Measurements from ENCODE around the gene EHBP1L1. TPM values are rescaled to one million over a fixed set of nuclear protein-coding genes. Genes with fewer than 3 reads are reported as not detected.

Gene EHBP1L1
- total and polyA plus RNA-seq, 2 of the 8 experiments (the other 6 are each of a cell fraction or from before 2014, with no cell fraction given) = 4.3 to 6.6 TPM

DNA sequence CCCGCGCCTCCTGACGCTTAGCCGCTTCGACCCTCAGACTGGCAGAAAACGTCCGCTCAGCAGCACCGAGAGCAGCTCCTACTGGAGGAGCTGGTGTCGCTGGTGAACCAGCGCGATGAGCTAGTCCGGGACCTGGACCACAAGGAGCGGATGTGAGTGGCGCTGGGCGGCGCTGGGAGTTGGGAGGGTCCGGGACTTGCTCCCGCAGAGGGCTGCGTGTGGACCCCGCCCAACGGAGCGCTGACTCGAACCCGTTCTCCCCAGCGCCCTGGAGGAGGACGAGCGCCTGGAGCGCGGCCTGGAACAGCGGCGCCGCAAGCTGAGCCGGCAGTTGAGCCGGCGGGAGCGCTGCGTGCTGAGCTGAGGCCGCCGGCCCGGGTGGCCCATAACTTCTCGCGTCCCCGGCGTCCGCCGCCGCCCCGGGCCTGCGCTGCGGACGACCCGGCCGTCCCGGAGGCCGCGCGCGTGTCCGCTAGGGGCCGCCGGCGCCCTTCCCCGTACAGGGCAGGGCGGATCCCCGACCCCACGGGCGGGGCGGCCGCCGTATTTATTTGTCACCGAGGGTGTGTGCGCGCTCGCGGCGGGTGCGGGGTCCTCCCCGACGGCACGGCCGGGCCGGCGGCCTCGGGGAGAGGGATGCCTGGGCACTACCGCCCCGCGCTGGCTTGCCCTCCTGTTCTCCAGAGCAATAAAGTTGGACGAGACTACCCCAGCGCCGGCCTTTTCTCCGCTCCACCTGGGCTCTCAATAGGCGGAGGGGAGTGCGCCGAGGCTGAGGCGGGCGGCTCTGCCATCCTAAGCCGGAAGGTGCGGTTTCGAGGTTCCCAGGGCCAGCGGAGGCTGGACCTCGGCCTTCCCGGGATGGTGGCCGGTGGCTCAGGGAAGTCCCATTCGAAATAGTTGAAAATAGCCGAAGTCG, 16.3 kb downstream of the EHBP1L1 start (continued):
- no peak for TF ChIP-seq SIX5 (IDR thresholded peaks at IDR 0.05; ENCODE audit: low read depth, low read length)
- TF ChIP-seq EZH2 (IDR thresholded peaks at IDR 0.05; ENCODE audit: low read depth, low read length, severe bottlenecking) = peak; percentile 55
- no peak; the same call in 1 of the 2 replicates for TF ChIP-seq TAF1 (IDR thresholded peaks at IDR 0.05; ENCODE audit: low read depth, low read length)
- TF ChIP-seq CBX5 (IDR thresholded peaks at IDR 0.05; ENCODE audit: low read depth, low read length) = no peak
- TF ChIP-seq ASH2L (IDR thresholded peaks at IDR 0.05; ENCODE audit: low read length) = no peak
- TF ChIP-seq EGR1 (IDR thresholded peaks at IDR 0.05; ENCODE audit: borderline replicate concordance, low read depth, low read length) = no peak
- peak; percentile 79 for TF ChIP-seq CTBP2 (IDR thresholded peaks at IDR 0.05; ENCODE audit: borderline replicate concordance, insufficient read depth, insufficient read length, low read length)
- TF ChIP-seq, protein P1, sequence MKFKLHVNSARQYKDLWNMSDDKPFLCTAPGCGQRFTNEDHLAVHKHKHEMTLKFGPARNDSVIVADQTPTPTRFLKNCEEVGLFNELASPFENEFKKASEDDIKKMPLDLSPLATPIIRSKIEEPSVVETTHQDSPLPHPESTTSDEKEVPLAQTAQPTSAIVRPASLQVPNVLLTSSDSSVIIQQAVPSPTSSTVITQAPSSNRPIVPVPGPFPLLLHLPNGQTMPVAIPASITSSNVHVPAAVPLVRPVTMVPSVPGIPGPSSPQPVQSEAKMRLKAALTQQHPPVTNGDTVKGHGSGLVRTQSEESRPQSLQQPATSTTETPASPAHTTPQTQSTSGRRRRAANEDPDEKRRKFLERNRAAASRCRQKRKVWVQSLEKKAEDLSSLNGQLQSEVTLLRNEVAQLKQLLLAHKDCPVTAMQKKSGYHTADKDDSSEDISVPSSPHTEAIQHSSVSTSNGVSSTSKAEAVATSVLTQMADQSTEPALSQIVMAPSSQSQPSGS (IDR thresholded peaks at IDR 0.05; ENCODE audit: low read length) = no peak
- no peak for TF ChIP-seq HDAC2 (IDR thresholded peaks at IDR 0.05; ENCODE audit: borderline replicate concordance in 1 of 2, low read depth in 2 of 2, low read length in 2 of 2)
- TF ChIP-seq POU5F1 (IDR thresholded peaks at IDR 0.05; ENCODE audit: low read depth, low read length) = no peak
- 0 out of 2 replicates have a peak, but pooled peaks have one; percentile 30 for TF ChIP-seq RBBP5 (IDR thresholded peaks at IDR 0.05; ENCODE audit: borderline replicate concordance, low read depth, low read length)
- TF ChIP-seq, protein P2, sequence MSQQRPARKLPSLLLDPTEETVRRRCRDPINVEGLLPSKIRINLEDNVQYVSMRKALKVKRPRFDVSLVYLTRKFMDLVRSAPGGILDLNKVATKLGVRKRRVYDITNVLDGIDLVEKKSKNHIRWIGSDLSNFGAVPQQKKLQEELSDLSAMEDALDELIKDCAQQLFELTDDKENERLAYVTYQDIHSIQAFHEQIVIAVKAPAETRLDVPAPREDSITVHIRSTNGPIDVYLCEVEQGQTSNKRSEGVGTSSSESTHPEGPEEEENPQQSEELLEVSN (IDR thresholded peaks at IDR 0.05) = no peak
- TF ChIP-seq TBP (IDR thresholded peaks at IDR 0.05; ENCODE audit: low read depth, low read length) = peak; percentile 51
- TF ChIP-seq POLR2AphosphoS5 (IDR thresholded peaks at IDR 0.05; ENCODE audit: low read depth, low read length) = 0 out of 2 replicates have a peak, but pooled peaks have one; percentile 23
- TF ChIP-seq KDM1A (IDR thresholded peaks at IDR 0.05; ENCODE audit: borderline replicate concordance, low read length) = no peak
- TF ChIP-seq SRF (IDR thresholded peaks at IDR 0.05; ENCODE audit: low read depth, low read length) = no peak
- TF ChIP-seq, protein P3, sequence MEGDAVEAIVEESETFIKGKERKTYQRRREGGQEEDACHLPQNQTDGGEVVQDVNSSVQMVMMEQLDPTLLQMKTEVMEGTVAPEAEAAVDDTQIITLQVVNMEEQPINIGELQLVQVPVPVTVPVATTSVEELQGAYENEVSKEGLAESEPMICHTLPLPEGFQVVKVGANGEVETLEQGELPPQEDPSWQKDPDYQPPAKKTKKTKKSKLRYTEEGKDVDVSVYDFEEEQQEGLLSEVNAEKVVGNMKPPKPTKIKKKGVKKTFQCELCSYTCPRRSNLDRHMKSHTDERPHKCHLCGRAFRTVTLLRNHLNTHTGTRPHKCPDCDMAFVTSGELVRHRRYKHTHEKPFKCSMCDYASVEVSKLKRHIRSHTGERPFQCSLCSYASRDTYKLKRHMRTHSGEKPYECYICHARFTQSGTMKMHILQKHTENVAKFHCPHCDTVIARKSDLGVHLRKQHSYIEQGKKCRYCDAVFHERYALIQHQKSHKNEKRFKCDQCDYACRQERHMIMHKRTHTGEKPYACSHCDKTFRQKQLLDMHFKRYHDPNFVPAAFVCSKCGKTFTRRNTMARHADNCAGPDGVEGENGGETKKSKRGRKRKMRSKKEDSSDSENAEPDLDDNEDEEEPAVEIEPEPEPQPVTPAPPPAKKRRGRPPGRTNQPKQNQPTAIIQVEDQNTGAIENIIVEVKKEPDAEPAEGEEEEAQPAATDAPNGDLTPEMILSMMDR (IDR thresholded peaks at IDR 0.05; ENCODE audit: control extremely low read depth in 1 of 3, insufficient read depth in 1 of 3, low read depth in 1 of 3, low read length in 3 of 3) = peak in 2 of 3 experiments; percentile 10 to 23; a peak in 2 of 4 replicates
- no peak for TF ChIP-seq SP1 (IDR thresholded peaks at IDR 0.05; ENCODE audit: low read depth, low read length)
